WTC11 (cell line): Measurements from ENCODE around the gene CTXN1. TPM values are rescaled to one million over a fixed set of nuclear protein-coding genes. Genes with fewer than 3 reads are reported as not detected.

Source experiments
- ATAC-seq: fragments of 200-7000 bp; cut with Tn5 transposase; 2 replicates; pipeline ENCODE4 v1.10.0; 2021; ENCODE audit warnings: mild to moderate bottlenecking, moderate library complexity
- CTCF ChIA-PET: fragments of 300-600 bp; sonication (Branson Sonifier 250); formaldehyde crosslinking; loops from one replicate; lab custom pipeline; 2021; ENCODE audit warnings: antibody characterized with exemption; lab: Charles Lee
- POLR2A ChIA-PET: fragments of 350-600 bp; sonication (Branson Sonifier 250); formaldehyde crosslinking; loops from one replicate; lab custom pipeline; 2021; ENCODE audit warnings: antibody characterized with exemption; lab: Charles Lee
- DNase-seq: peaks from one replicate; pipeline ENCODE4 v3.0.0; 2021; ENCODE audit warnings: low spot score
- H3K27ac Mint-ChIP-seq: 2 replicates; pipeline ENCODE4 v1.8.0; 2021; ENCODE audit warnings: mixed read lengths
- H3K27me3 Mint-ChIP-seq: 2 replicates; pipeline ENCODE4 v1.8.0; 2021; ENCODE audit warnings: low read depth, mild to moderate bottlenecking, moderate library complexity, mixed read lengths
- H3K36me3 Mint-ChIP-seq: 2 replicates; pipeline ENCODE4 v1.8.0; 2021; ENCODE audit warnings: mixed read lengths
- H3K4me1 Mint-ChIP-seq: 2 replicates; pipeline ENCODE4 v1.8.0; 2022; ENCODE audit warnings: mixed read lengths
- H3K4me3 Mint-ChIP-seq: 2 replicates; pipeline ENCODE4 v1.8.0; 2021; ENCODE audit warnings: mild to moderate bottlenecking, moderate library complexity, mixed read lengths
- H3K9me3 Mint-ChIP-seq: 2 replicates; pipeline ENCODE4 v1.8.0; 2021; ENCODE audit warnings: mixed read lengths
- CBFB ChIP-seq: sonication (generic); formaldehyde crosslinking; IDR thresholded peaks from 2 replicates; pipeline ENCODE4 v1.8.1; 2022; ENCODE audit warnings: mild to moderate bottlenecking, low read depth, missing genetic modification reagents
- CREB1 ChIP-seq: sonication (generic); formaldehyde crosslinking; IDR thresholded peaks from 2 replicates; pipeline ENCODE4 v1.8.0; 2023; ENCODE audit warnings: mild to moderate bottlenecking, missing genetic modification reagents
- ETV6 ChIP-seq: sonication (generic); formaldehyde crosslinking; IDR thresholded peaks from 2 replicates; pipeline ENCODE4 v1.8.1; 2022; ENCODE audit warnings: mild to moderate bottlenecking, missing genetic modification reagents
- MYBL2 ChIP-seq: sonication (generic); formaldehyde crosslinking; IDR thresholded peaks from 2 replicates; pipeline ENCODE4 v1.8.1; 2023; ENCODE audit warnings: mild to moderate bottlenecking, moderate library complexity, missing genetic modification reagents
- NR2C2 ChIP-seq: sonication (generic); formaldehyde crosslinking; IDR thresholded peaks from 2 replicates; pipeline ENCODE4 v1.8.0; 2022; ENCODE audit warnings: mild to moderate bottlenecking, missing genetic modification reagents
- NR3C1 ChIP-seq: sonication (generic); formaldehyde crosslinking; conservative IDR thresholded peaks from 2 replicates; pipeline ENCODE4 v1.8.1; 2023; ENCODE audit warnings: low read depth, mild to moderate bottlenecking, missing genetic modification reagents
- RELA ChIP-seq: sonication (generic); formaldehyde crosslinking; IDR thresholded peaks from 2 replicates; pipeline ENCODE4 v1.8.1; 2022; ENCODE audit warnings: missing genetic modification reagents, mild to moderate bottlenecking, borderline replicate concordance
- SOX15 ChIP-seq: fragments of 250-450 bp; sonication (Bioruptor Pico); IDR thresholded peaks from 2 replicates; pipeline ENCODE4 v1.9.0; 2021; ENCODE audit warnings: mild to moderate bottlenecking
- ZBTB21 ChIP-seq: sonication (generic); formaldehyde crosslinking; IDR thresholded peaks from 2 replicates; pipeline ENCODE4 v1.8.1; 2023; ENCODE audit warnings: mild to moderate bottlenecking, missing genetic modification reagents, borderline replicate concordance
- ZNF219 ChIP-seq: sonication (generic); formaldehyde crosslinking; IDR thresholded peaks from 2 replicates; pipeline ENCODE4 v1.8.0; 2023; ENCODE audit warnings: missing genetic modification reagents, mild to moderate bottlenecking, borderline replicate concordance
- ZNF232 ChIP-seq: sonication (generic); formaldehyde crosslinking; IDR thresholded peaks from 2 replicates; pipeline ENCODE4 v1.8.0; 2022; ENCODE audit warnings: mild to moderate bottlenecking, missing genetic modification reagents
- ZNF396 ChIP-seq: fragments of 250-450 bp; sonication (Bioruptor Pico); IDR thresholded peaks from 2 replicates; pipeline ENCODE4 v1.8.0; 2021; ENCODE audit warnings: mild to moderate bottlenecking, moderate library complexity, borderline replicate concordance
- ZNF423 ChIP-seq: fragments of 250-450 bp; sonication (Bioruptor Pico); IDR thresholded peaks from 2 replicates; pipeline ENCODE4 v2.1.2; 2022; ENCODE audit warnings: mild to moderate bottlenecking, moderate library complexity
- ZNF671 ChIP-seq: fragments of 250-450 bp; sonication (Bioruptor Pico); IDR thresholded peaks from 2 replicates; pipeline ENCODE4 v1.8.0; 2021; ENCODE audit warnings: mild to moderate bottlenecking
- total RNA-seq: library from RNA; stranded (reverse); gene quantifications from 3 replicates; pipeline ENCODE4 v1.2.3, GENCODE V29; 2021
- TF ChIP-seq, protein P1 (sequence below): sonication (generic); formaldehyde crosslinking; IDR thresholded peaks from 2 replicates; pipeline ENCODE4 v1.8.0; 2022; ENCODE audit warnings: mild to moderate bottlenecking, missing genetic modification reagents
- TF ChIP-seq, protein P2 (sequence below): sonication (generic); formaldehyde crosslinking; IDR thresholded peaks from 2 replicates; pipeline ENCODE4 v1.8.1; 2023; ENCODE audit warnings: mild to moderate bottlenecking, missing genetic modification reagents, moderate library complexity
- TF ChIP-seq, protein P3 (sequence below): sonication (generic); formaldehyde crosslinking; IDR thresholded peaks from 2 replicates; pipeline ENCODE4 v1.8.0; 2023; ENCODE audit warnings: mild to moderate bottlenecking, missing genetic modification reagents
- TF ChIP-seq, protein P4 (sequence below): sonication (generic); formaldehyde crosslinking; IDR thresholded peaks from 2 replicates; pipeline ENCODE4 v1.8.0; 2023; ENCODE audit warnings: missing genetic modification reagents
- TF ChIP-seq, protein P5 (sequence below): fragments of 250-450 bp; sonication (Bioruptor Pico); IDR thresholded peaks from 2 replicates; pipeline ENCODE4 v1.9.0; 2021; ENCODE audit warnings: mild to moderate bottlenecking, borderline replicate concordance
- TF ChIP-seq, protein P6 (sequence below): fragments of 250-450 bp; sonication (Bioruptor Pico); conservative IDR thresholded peaks from 2 replicates; pipeline ENCODE4 v1.9.0; 2021; ENCODE audit warnings: mild to moderate bottlenecking
- TF ChIP-seq, protein P7 (sequence below): sonication (generic); formaldehyde crosslinking; IDR thresholded peaks from 2 replicates; pipeline ENCODE4 v1.8.1; 2022; ENCODE audit warnings: mild to moderate bottlenecking, missing genetic modification reagents, moderate library complexity, borderline replicate concordance
- TF ChIP-seq, protein P8 (sequence below): sonication (generic); formaldehyde crosslinking; IDR thresholded peaks from 2 replicates; pipeline ENCODE4 v1.8.0; 2022; ENCODE audit warnings: mild to moderate bottlenecking, missing genetic modification reagents

The CTXN1 gene
- total RNA-seq, 1 experiment from 2014 or later, result 48.2 TPM

DNA sequence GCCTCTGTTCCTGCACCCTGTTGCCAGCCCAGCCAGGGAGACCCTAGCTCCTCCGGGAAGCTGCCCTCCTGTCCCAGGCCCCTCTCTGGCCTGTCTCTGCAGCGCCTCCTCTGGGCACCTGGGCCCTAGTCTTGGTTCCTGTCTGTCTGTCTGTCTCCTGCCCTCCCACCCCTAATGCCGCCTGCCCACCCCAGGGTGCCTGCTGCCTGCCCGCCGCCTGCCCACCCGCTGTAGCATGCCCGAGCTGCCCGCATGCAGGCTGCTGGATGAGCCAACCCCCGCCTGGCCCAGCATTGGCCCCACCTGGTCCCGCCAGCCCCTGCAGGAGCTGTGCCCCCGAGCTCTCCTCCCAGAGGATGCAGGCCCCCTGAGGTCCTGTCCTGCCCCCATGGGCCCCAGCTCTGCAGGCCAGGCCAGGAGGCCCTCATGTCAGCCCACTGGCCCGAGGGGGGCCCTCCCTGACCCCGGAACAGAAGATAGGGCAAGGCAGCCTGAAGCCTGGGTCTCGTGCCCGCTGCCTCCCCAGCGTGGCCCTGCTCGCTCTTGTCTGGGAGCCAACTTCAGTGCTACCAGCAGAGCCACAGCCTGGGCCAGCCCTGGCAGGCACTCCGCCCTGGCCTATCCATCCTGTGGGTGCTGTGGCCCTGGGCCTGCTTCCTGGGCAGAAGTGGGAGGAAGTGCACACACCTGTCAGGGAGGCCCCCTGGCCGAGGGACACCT, 17.0 kb downstream of the CTXN1 start (continued):
- TF ChIP-seq, protein P1, sequence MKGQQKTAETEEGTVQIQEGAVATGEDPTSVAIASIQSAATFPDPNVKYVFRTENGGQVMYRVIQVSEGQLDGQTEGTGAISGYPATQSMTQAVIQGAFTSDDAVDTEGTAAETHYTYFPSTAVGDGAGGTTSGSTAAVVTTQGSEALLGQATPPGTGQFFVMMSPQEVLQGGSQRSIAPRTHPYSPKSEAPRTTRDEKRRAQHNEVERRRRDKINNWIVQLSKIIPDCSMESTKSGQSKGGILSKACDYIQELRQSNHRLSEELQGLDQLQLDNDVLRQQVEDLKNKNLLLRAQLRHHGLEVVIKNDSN, result no peak
- TF ChIP-seq, protein P2, sequence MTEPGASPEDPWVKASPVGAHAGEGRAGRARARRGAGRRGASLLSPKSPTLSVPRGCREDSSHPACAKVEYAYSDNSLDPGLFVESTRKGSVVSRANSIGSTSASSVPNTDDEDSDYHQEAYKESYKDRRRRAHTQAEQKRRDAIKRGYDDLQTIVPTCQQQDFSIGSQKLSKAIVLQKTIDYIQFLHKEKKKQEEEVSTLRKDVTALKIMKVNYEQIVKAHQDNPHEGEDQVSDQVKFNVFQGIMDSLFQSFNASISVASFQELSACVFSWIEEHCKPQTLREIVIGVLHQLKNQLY, result no peak
- TF ChIP-seq ZNF423 (CRISPR knock-in tag) (no peak), NR3C1 (CRISPR knock-in tag) (no peak)

DNA sequence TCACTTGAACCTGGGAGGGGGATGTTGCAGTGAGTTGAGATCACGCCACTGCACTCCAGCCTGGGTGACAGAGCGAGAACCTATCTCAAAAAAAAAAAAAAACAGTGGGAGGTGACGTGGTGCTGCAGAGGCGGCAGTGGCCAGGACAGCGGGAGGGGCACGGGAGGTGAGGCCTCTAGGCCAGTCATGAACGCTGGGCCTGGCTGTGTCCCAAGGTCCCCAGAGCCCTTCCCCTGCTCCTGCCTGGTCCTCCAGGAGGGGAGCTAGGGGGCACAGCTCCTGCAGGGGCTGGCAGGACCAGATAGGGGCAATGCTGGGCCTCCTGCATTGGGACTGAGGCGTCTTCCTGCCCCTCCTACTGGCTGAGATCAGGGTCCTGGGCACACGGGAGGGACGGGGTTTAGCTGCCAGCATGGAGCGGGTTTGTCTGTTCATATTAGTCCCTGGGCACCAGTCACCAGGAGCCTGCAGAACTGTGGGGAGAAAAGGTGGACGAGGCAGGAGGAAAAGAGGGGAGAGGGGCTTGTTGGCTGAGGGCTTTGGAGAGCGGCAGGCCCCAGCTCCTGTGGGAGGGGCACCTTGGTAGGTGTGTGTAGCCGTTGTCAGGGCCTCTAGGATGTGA, 17.7 kb downstream of the CTXN1 start:
- no peak overlapping the region for H3K4me3 Mint-ChIP-seq
- DNase-seq (no peak), ATAC-seq (peak; percentile 8; the same call in 1 of the 2 replicates)
- peaks cover 12% of the 10 kb centered on the region for H3K4me1 Mint-ChIP-seq
- H3K27ac Mint-ChIP-seq, result no peak overlapping the region
- POLR2A ChIA-PET, result interaction anchor here (1.3 kb wide), 1 partner anchor 8 kb away, joined by 4 read pairs; no protein-coding TSS in a partner anchor
- peaks cover 11% of the 10 kb centered on the region for H3K36me3 Mint-ChIP-seq
- H3K9me3 Mint-ChIP-seq, result no peaks in the 10 kb centered on the region
- H3K27me3 Mint-ChIP-seq, result peaks cover 4% of the 10 kb centered on the region
- CTCF ChIA-PET, result interaction anchor here (0.6 to 5.1 kb wide), 17 partner anchors 11 to 482 kb away, joined by 3 to 70 read pairs (median 5); partner anchors contain the start of genes LRRC8E, PET100, PRR36 and RAB11B
- TF ChIP-seq ZNF219 (no peak), SOX15 (CRISPR knock-in tag) (no peak), ZNF232 (no peak), RELA (CRISPR knock-in tag) (no peak), ETV6 (CRISPR knock-in tag) (no peak), CBFB (CRISPR knock-in tag) (no peak), CREB1 (CRISPR knock-in tag) (no peak), MYBL2 (CRISPR knock-in tag) (no peak), NR2C2 (no peak), ZNF396 (CRISPR knock-in tag) (no peak), ZBTB21 (no peak), ZNF671 (CRISPR knock-in tag) (no peak)
- TF ChIP-seq, protein P3, sequence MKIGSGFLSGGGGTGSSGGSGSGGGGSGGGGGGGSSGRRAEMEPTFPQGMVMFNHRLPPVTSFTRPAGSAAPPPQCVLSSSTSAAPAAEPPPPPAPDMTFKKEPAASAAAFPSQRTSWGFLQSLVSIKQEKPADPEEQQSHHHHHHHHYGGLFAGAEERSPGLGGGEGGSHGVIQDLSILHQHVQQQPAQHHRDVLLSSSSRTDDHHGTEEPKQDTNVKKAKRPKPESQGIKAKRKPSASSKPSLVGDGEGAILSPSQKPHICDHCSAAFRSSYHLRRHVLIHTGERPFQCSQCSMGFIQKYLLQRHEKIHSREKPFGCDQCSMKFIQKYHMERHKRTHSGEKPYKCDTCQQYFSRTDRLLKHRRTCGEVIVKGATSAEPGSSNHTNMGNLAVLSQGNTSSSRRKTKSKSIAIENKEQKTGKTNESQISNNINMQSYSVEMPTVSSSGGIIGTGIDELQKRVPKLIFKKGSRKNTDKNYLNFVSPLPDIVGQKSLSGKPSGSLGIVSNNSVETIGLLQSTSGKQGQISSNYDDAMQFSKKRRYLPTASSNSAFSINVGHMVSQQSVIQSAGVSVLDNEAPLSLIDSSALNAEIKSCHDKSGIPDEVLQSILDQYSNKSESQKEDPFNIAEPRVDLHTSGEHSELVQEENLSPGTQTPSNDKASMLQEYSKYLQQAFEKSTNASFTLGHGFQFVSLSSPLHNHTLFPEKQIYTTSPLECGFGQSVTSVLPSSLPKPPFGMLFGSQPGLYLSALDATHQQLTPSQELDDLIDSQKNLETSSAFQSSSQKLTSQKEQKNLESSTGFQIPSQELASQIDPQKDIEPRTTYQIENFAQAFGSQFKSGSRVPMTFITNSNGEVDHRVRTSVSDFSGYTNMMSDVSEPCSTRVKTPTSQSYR (CRISPR knock-in tag), result no peak
- TF ChIP-seq, protein P4, sequence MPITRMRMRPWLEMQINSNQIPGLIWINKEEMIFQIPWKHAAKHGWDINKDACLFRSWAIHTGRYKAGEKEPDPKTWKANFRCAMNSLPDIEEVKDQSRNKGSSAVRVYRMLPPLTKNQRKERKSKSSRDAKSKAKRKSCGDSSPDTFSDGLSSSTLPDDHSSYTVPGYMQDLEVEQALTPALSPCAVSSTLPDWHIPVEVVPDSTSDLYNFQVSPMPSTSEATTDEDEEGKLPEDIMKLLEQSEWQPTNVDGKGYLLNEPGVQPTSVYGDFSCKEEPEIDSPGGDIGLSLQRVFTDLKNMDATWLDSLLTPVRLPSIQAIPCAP, result no peak
- TF ChIP-seq, protein P5, sequence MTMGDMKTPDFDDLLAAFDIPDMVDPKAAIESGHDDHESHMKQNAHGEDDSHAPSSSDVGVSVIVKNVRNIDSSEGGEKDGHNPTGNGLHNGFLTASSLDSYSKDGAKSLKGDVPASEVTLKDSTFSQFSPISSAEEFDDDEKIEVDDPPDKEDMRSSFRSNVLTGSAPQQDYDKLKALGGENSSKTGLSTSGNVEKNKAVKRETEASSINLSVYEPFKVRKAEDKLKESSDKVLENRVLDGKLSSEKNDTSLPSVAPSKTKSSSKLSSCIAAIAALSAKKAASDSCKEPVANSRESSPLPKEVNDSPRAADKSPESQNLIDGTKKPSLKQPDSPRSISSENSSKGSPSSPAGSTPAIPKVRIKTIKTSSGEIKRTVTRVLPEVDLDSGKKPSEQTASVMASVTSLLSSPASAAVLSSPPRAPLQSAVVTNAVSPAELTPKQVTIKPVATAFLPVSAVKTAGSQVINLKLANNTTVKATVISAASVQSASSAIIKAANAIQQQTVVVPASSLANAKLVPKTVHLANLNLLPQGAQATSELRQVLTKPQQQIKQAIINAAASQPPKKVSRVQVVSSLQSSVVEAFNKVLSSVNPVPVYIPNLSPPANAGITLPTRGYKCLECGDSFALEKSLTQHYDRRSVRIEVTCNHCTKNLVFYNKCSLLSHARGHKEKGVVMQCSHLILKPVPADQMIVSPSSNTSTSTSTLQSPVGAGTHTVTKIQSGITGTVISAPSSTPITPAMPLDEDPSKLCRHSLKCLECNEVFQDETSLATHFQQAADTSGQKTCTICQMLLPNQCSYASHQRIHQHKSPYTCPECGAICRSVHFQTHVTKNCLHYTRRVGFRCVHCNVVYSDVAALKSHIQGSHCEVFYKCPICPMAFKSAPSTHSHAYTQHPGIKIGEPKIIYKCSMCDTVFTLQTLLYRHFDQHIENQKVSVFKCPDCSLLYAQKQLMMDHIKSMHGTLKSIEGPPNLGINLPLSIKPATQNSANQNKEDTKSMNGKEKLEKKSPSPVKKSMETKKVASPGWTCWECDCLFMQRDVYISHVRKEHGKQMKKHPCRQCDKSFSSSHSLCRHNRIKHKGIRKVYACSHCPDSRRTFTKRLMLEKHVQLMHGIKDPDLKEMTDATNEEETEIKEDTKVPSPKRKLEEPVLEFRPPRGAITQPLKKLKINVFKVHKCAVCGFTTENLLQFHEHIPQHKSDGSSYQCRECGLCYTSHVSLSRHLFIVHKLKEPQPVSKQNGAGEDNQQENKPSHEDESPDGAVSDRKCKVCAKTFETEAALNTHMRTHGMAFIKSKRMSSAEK (CRISPR knock-in tag), result no peak
- TF ChIP-seq, protein P6, sequence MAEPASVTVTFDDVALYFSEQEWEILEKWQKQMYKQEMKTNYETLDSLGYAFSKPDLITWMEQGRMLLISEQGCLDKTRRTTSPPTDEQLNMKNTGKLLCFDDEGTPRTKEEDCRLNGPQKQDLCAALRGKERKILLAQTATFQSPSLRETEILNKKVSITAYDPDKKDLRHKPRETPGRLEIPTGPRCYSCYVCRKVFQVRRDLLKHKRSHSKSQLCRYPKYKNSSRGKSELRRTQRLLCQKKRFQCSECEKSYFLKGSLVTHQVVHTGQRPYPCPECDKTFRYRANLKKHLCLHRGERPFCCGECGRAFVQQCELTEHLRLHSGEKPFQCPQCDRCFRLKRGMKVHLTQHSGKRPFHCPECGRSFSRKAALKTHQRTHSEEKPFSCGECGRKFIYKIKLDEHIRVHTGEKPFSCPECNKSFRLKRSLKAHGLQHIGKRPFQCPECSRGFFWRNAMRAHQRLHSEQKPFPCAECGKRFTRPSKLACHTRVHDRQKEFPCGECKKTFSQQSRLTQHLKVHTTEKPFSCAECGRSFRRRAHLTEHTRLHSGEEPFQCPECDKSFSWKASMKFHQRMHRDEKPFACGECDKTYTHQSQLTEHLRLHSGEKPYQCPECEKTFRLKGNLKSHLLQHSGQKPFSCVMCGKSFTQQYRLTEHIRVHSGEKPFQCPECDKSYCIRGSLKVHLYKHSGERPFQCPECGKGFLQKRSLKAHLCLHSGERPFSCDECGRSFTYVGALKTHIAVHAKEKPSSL (CRISPR knock-in tag), result no peak
- TF ChIP-seq, protein P7, sequence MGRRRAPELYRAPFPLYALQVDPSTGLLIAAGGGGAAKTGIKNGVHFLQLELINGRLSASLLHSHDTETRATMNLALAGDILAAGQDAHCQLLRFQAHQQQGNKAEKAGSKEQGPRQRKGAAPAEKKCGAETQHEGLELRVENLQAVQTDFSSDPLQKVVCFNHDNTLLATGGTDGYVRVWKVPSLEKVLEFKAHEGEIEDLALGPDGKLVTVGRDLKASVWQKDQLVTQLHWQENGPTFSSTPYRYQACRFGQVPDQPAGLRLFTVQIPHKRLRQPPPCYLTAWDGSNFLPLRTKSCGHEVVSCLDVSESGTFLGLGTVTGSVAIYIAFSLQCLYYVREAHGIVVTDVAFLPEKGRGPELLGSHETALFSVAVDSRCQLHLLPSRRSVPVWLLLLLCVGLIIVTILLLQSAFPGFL (CRISPR knock-in tag), result no peak
- TF ChIP-seq, protein P8, sequence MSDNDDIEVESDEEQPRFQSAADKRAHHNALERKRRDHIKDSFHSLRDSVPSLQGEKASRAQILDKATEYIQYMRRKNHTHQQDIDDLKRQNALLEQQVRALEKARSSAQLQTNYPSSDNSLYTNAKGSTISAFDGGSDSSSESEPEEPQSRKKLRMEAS (CRISPR knock-in tag), result no peak
